CD4-positive, alpha-beta T cell (primary cell): ENCODE measurements around the gene DIP2C. TPM values are rescaled to one million over a fixed set of nuclear protein-coding genes. Genes with fewer than 3 reads are reported as not detected.

ENCODE experiments used
- ATAC-seq: fragments of 200-7000 bp; cut with Tn5 transposase; one replicate; pipeline ENCODE4 v1.10.0; 2022; ENCODE audit warnings: mild to moderate bottlenecking; ENCODE audit not compliant: poor library complexity
- CTCF ChIA-PET: fragments of 350-600 bp; sonication (Branson Sonifier 250); formaldehyde crosslinking; loops from one replicate; lab custom pipeline; 2021; ENCODE audit warnings: antibody characterized with exemption, inconsistent platforms; lab: Charles Lee
- POLR2A ChIA-PET: fragments of 350-600 bp; sonication (Branson Sonifier 250); formaldehyde crosslinking; loops from one replicate; lab custom pipeline; 2021; ENCODE audit warnings: antibody characterized with exemption, inconsistent platforms; lab: Charles Lee
- DNase-seq, 14 experiments: peaks; one replicate each; pipeline ENCODE4 v3.0.0-alpha.2; 2013 to 2020; ENCODE audit warnings: mixed read lengths in 2 of 14
- H3K27ac ChIP-seq, 2 donors: one replicate each; pipeline versions ENCODE4 v1.5.1 to v1.7.0; 2013; ENCODE audit warnings: low read length in 2 of 2, low read depth in 1 of 2, mild to moderate bottlenecking in 1 of 2
- H3K27me3 ChIP-seq, 2 experiments: 1 replicate in 1 of 2; 2 replicates in 1 of 2; pipeline versions ENCODE4 v1.6.1 to v1.7.0; 2013; ENCODE audit warnings: low read length in 2 of 2, control low read depth in 1 of 2, mild to moderate bottlenecking in 1 of 2, moderate library complexity in 1 of 2; ENCODE audit not compliant: insufficient read depth in 2 of 2, control insufficient read depth in 1 of 2
- H3K36me3 ChIP-seq: one replicate; pipeline ENCODE4 v1.6.1; 2013; ENCODE audit warnings: low read length, control low read depth; ENCODE audit not compliant: insufficient read depth
- H3K4me1 ChIP-seq: one replicate; pipeline ENCODE4 v1.6.1; 2013; ENCODE audit warnings: low read length, control low read depth; ENCODE audit not compliant: insufficient read depth
- H3K4me3 ChIP-seq: one replicate; pipeline ENCODE4 v1.5.1; 2013; ENCODE audit warnings: mild to moderate bottlenecking, low read length, moderate library complexity
- H3K9me3 ChIP-seq, 2 experiments: 1 replicate in 1 of 2; 2 replicates in 1 of 2; pipeline versions ENCODE4 v1.6.1 to v1.7.0; 2013; ENCODE audit warnings: low read length in 2 of 2, mild to moderate bottlenecking in 2 of 2, control low read depth in 1 of 2, moderate library complexity in 1 of 2; ENCODE audit not compliant: control insufficient read depth in 1 of 2, insufficient read depth in 1 of 2
- H3K27ac Mint-ChIP-seq: one replicate; pipeline ENCODE4 v1.8.0; 2020; ENCODE audit warnings: mixed read lengths
- H3K27me3 Mint-ChIP-seq: one replicate; pipeline ENCODE4 v1.8.0; 2021; ENCODE audit warnings: mixed read lengths
- H3K36me3 Mint-ChIP-seq: one replicate; pipeline ENCODE4 v1.8.0; 2021; ENCODE audit warnings: low read depth, mixed read lengths
- H3K4me1 Mint-ChIP-seq: one replicate; pipeline ENCODE4 v1.8.0; 2021; ENCODE audit warnings: low read depth, mixed read lengths
- H3K4me3 Mint-ChIP-seq: one replicate; pipeline ENCODE4 v1.8.0; 2020; ENCODE audit warnings: mild to moderate bottlenecking, mixed read lengths
- H3K9me3 Mint-ChIP-seq: one replicate; pipeline ENCODE4 v1.8.0; 2020; ENCODE audit warnings: mixed read lengths
- intact Hi-C, 2 experiments: fragments of 100-400 bp; cut with DNase I in 1 of 2; cut with micrococcal nuclease in 1 of 2; formaldehyde crosslinking; loops; one replicate each; pipeline versions ENCODE4 v1.15.1 to v1.9.0; 2023 to 2025; cut with DNase I, micrococcal nuclease
- total RNA-seq, 174 experiments: library from RNA in 2 of 174; stranded (reverse) in 2 of 174; gene quantifications; one replicate each; pipeline ENCODE4 v1.2.3 and lab custom pipeline; 2021 to 2026
- TF ChIP-seq, protein P1 (sequence below): fragments of 200-600 bp; IDR thresholded peaks from one replicate; pipeline ENCODE4 v1.8.0; 2022; ENCODE audit warnings: antibody characterized with exemption, mild to moderate bottlenecking

Gene DIP2C
- total RNA-seq, 2 experiments from 2014 or later = 4.1 TPM

GRCh38 chr10:406976-407375 lies 282.5 kb downstream of the DIP2C start:
- no peak overlapping the region for H3K27ac Mint-ChIP-seq
- H3K27ac ChIP-seq = no peak overlapping the region
- H3K9me3 Mint-ChIP-seq = no peaks in the 10 kb centered on the region
- no peak overlapping the region for H3K4me3 ChIP-seq
- H3K36me3 Mint-ChIP-seq = peaks cover 57% of the 10 kb centered on the region
- no peaks in the 10 kb centered on the region for H3K27me3 Mint-ChIP-seq
- ChIA-PET POLR2A (no interaction called here), CTCF (no interaction called here)
- no peaks in the 10 kb centered on the region for H3K27me3 ChIP-seq
- ATAC-seq (no peak), DNase-seq (no peak)
- no peaks in the 10 kb centered on the region for H3K4me1 ChIP-seq
- no peak overlapping the region for H3K4me3 Mint-ChIP-seq
- H3K4me1 Mint-ChIP-seq = no peaks in the 10 kb centered on the region
- no peaks in the 10 kb centered on the region for H3K36me3 ChIP-seq
- no peaks in the 10 kb centered on the region for H3K9me3 ChIP-seq
- TF ChIP-seq, protein P1, sequence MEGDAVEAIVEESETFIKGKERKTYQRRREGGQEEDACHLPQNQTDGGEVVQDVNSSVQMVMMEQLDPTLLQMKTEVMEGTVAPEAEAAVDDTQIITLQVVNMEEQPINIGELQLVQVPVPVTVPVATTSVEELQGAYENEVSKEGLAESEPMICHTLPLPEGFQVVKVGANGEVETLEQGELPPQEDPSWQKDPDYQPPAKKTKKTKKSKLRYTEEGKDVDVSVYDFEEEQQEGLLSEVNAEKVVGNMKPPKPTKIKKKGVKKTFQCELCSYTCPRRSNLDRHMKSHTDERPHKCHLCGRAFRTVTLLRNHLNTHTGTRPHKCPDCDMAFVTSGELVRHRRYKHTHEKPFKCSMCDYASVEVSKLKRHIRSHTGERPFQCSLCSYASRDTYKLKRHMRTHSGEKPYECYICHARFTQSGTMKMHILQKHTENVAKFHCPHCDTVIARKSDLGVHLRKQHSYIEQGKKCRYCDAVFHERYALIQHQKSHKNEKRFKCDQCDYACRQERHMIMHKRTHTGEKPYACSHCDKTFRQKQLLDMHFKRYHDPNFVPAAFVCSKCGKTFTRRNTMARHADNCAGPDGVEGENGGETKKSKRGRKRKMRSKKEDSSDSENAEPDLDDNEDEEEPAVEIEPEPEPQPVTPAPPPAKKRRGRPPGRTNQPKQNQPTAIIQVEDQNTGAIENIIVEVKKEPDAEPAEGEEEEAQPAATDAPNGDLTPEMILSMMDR = no peak
- intact Hi-C loops = no loop called here

GRCh38 chr10:405648-406047 lies 283.8 kb downstream of the DIP2C start:
- no peak overlapping the region for H3K27ac ChIP-seq
- ChIA-PET POLR2A (no interaction called here), CTCF (no interaction called here)
- H3K4me1 Mint-ChIP-seq = no peaks in the 10 kb centered on the region
- no peaks in the 10 kb centered on the region for H3K4me1 ChIP-seq
- no peak overlapping the region for H3K27ac Mint-ChIP-seq
- no peak overlapping the region for H3K4me3 Mint-ChIP-seq
- H3K27me3 ChIP-seq = no peaks in the 10 kb centered on the region
- intact Hi-C loops = no loop called here
- TF ChIP-seq, protein P1 = no peak
- ATAC-seq (no peak), DNase-seq (no peak)
- no peaks in the 10 kb centered on the region for H3K27me3 Mint-ChIP-seq
- peaks cover 51% of the 10 kb centered on the region for H3K36me3 Mint-ChIP-seq
- no peak overlapping the region for H3K4me3 ChIP-seq
- H3K9me3 Mint-ChIP-seq = no peaks in the 10 kb centered on the region
- H3K9me3 ChIP-seq = no peaks in the 10 kb centered on the region
- no peaks in the 10 kb centered on the region for H3K36me3 ChIP-seq

DNA sequence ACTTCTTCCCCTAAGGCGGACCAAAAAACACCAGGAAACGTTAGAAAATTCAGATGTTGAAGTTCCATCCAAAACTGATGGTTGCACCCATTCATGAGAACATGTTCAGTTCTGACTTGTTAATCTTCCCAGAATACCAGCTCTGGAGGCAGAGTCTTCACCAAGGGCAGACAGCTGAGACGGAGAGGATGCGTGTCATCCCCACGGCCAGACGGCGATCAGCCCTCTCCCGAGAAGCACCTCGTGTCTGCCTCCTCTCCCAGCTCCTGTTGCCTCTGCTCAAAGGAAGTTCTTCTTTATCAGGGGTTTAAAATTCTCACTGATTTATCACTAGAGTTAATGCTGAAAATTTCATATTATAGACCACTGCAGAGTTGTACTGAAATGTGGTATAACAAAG lies 284.5 kb downstream of the DIP2C start:
- peaks cover 45% of the 10 kb centered on the region for H3K36me3 Mint-ChIP-seq
- Histone ChIP-seq H3K36me3 (no peaks in the 10 kb centered on the region), H3K4me1 (no peaks in the 10 kb centered on the region), H3K9me3 (no peaks in the 10 kb centered on the region), H3K4me3 (no peak overlapping the region), H3K27me3 (no peaks in the 10 kb centered on the region), H3K27ac (no peak overlapping the region)
- CTCF ChIA-PET = no interaction called here
- DNase-seq (no peak), ATAC-seq (no peak)
- POLR2A ChIA-PET = no interaction called here
- intact Hi-C loops = no loop called here
- H3K4me3 Mint-ChIP-seq = no peak overlapping the region
- no peaks in the 10 kb centered on the region for H3K9me3 Mint-ChIP-seq
- H3K4me1 Mint-ChIP-seq = no peaks in the 10 kb centered on the region
- H3K27ac Mint-ChIP-seq = no peak overlapping the region
- no peaks in the 10 kb centered on the region for H3K27me3 Mint-ChIP-seq
- TF ChIP-seq, protein P1 = no peak
